ENCODE data around the gene RALGAPA2. TPM values are rescaled to one million over a fixed set of nuclear protein-coding genes. Genes with fewer than 3 reads are reported as not detected.

The RALGAPA2 gene
- total and polyA plus RNA-seq, 2 of the 13 experiments (the other 11 are each of a cell fraction or from before 2014, with no cell fraction given) = 13.8 to 17.7 TPM

- no peak for TF ChIP-seq ZHX2 (IDR thresholded peaks at IDR 0.05; ENCODE audit: low read depth)
- TF ChIP-seq ZHX2 (CRISPR knock-in tag; IDR thresholded peaks at IDR 0.05; ENCODE audit: borderline replicate concordance) = no peak
- TF ChIP-seq ZNF101 (CRISPR knock-in tag; IDR thresholded peaks at IDR 0.05; ENCODE audit: borderline replicate concordance, low read depth) = no peak
Measured at GRCh38 chr20:20415321-20415720, 297.1 kb downstream of the RALGAPA2 start (continued).

- no peak for DNase-seq (ENCODE audit: low spot score)
- 81% methylated on average over 5 of the region's 5 CpGs for WGBS (ENCODE audit: low lambda C conversion rate)
- H3K9me3 ChIP-seq (ENCODE audit: low read length) = no peaks in the 10 kb centered on the region
- no peaks in the 10 kb centered on the region for H3K4me1 ChIP-seq (ENCODE audit: insufficient read depth, low read length)
- intact Hi-C loops (cut with micrococcal nuclease; ENCODE audit: unreplicated experiment) (no loop called here), in situ Hi-C loops (cut with HindIII; ENCODE audit: extremely low pct_ligation_motif_present, low pct_unique_long_range_greater_than_20kb) (no loop called here)
- no peak overlapping the region for H3K4me2 ChIP-seq (ENCODE audit: low read depth, low read length)
- no peak for ATAC-seq
- no peak overlapping the region for H3K9ac ChIP-seq (ENCODE audit: insufficient read depth, low read depth, low read length)
- no peak overlapping the region for H2AFZ ChIP-seq (ENCODE audit: low read length)
- ChIA-PET POLR2A (no interaction called here), CTCF (ENCODE audit: low intra/inter-chr PET ratio, low total read pairs) (no interaction called here)
- BruUV-seq (replicated peaks) = no TSS peak
- peaks cover 0 to 4% of the 10 kb centered on the region in 2 experiments; a peak in 2 of 5 replicates for H3K36me3 ChIP-seq (replicated peaks in 1 of 2; ENCODE audit: control insufficient read depth in 1 of 2, insufficient read depth in 2 of 2, low read length in 2 of 2)
- H3K27me3 ChIP-seq (ENCODE audit: control insufficient read depth in 1 of 2, insufficient read depth in 2 of 2, low read length in 2 of 2) = no peaks in the 10 kb centered on the region
- H3K4me3 ChIP-seq (replicated peaks in 1 of 3; ENCODE audit: insufficient read depth in 1 of 3, low read depth in 2 of 3, low read length in 3 of 3) = no peak overlapping the region
- no peak overlapping the region for H3K27ac ChIP-seq (ENCODE audit: extremely low read length, insufficient read depth, low read length)
- H3K79me2 ChIP-seq (ENCODE audit: insufficient read depth, low read length) = no peaks in the 10 kb centered on the region
- no peaks in the 10 kb centered on the region for H4K20me1 ChIP-seq (ENCODE audit: insufficient read depth, low read length)
- no peak for FAIRE-seq
- TF ChIP-seq AHDC1 (CRISPR knock-in tag; IDR thresholded peaks at IDR 0.05; ENCODE audit: borderline replicate concordance) (no peak), FOXP1 (IDR thresholded peaks at IDR 0.05) (no peak), FOXP1 (CRISPR knock-in tag; IDR thresholded peaks at IDR 0.05) (no peak), SMAD9 (CRISPR knock-in tag; IDR thresholded peaks at IDR 0.05) (no peak), BCL6 (CRISPR knock-in tag; IDR thresholded peaks at IDR 0.05) (no peak), ZFP91 (CRISPR knock-in tag; IDR thresholded peaks at IDR 0.05; ENCODE audit: borderline replicate concordance) (no peak)
Measured at GRCh38 chr20:20414640-20415220, 297.7 kb downstream of the RALGAPA2 start.

Measured in HepG2 (cell line).